CD14-positive monocyte (primary cell): Measurements from ENCODE around the gene ZSCAN20. TPM values are rescaled to one million over a fixed set of nuclear protein-coding genes. Genes with fewer than 3 reads are reported as not detected.

ENCODE experiments used
- DNase-seq, 3 donors: peaks; one replicate each; pipeline ENCODE4 v3.0.0-alpha.2; 2011 to 2022
- H2AFZ ChIP-seq: 2 replicates; pipeline ENCODE4 v1.6.0; 2012; ENCODE audit warnings: mild to moderate bottlenecking, low read depth, low read length, inconsistent platforms; ENCODE audit not compliant: insufficient read depth, poor library complexity, severe bottlenecking
- H3K27ac ChIP-seq, 2 donors: 1 replicate in 1 of 2; 2 replicates in 1 of 2; pipeline ENCODE4 v1.5.1; 2012 to 2013; ENCODE audit warnings: low read length in 2 of 2, control low read depth in 1 of 2, inconsistent platforms in 1 of 2, low read depth in 1 of 2, mild to moderate bottlenecking in 1 of 2
- H3K27me3 ChIP-seq, 2 donors: one replicate each; pipeline versions ENCODE4 v1.6.0 to v1.6.1; 2011 to 2013; ENCODE audit warnings: low read length in 2 of 2; ENCODE audit not compliant: control insufficient read depth in 2 of 2, insufficient read depth in 2 of 2
- H3K36me3 ChIP-seq, 2 donors: replicated peaks in 1 of 2; 1 replicate in 1 of 2; 2 replicates in 1 of 2; pipeline versions ENCODE4 v1.5.1 to v1.6.1; 2012 to 2013; ENCODE audit warnings: low read length in 2 of 2, control low read depth in 1 of 2, inconsistent platforms in 1 of 2, mild to moderate bottlenecking in 1 of 2; ENCODE audit not compliant: insufficient read depth in 2 of 2, control insufficient read depth in 1 of 2
- H3K4me1 ChIP-seq, 2 donors: 1 replicate in 1 of 2; 2 replicates in 1 of 2; pipeline versions ENCODE4 v1.5.1 to v1.6.1; 2012 to 2013; ENCODE audit warnings: low read length in 2 of 2, control low read depth in 1 of 2, inconsistent platforms in 1 of 2, mild to moderate bottlenecking in 1 of 2, moderate library complexity in 1 of 2; ENCODE audit not compliant: insufficient read depth in 2 of 2, control insufficient read depth in 1 of 2
- H3K4me2 ChIP-seq: replicated peaks from 2 replicates; pipeline ENCODE3; 2012; ENCODE audit warnings: low read length, moderate library complexity, mild to moderate bottlenecking; ENCODE audit not compliant: poor library complexity, severe bottlenecking; ENCODE audit errors: extremely low read depth
- H3K4me3 ChIP-seq, 3 experiments: fragments of 200-600 bp in 1 of 3; sonication (generic) in 1 of 3; replicated peaks in 1 of 3; 1 replicate in 2 of 3; 2 replicates in 1 of 3; pipeline ENCODE4 v1.5.1; 2011 to 2013; ENCODE audit warnings: low read length in 3 of 3, mild to moderate bottlenecking in 3 of 3, control low read depth in 2 of 3, low read depth in 2 of 3, inconsistent platforms in 1 of 3, moderate library complexity in 1 of 3
- H3K79me2 ChIP-seq: 2 replicates; pipeline ENCODE4 v1.6.0; 2012; ENCODE audit warnings: mild to moderate bottlenecking, control low read depth, inconsistent platforms, low read length, moderate library complexity; ENCODE audit not compliant: insufficient read depth
- H3K9ac ChIP-seq: 2 replicates; pipeline ENCODE4 v1.6.0; 2017; ENCODE audit warnings: low read length, mild to moderate bottlenecking; ENCODE audit not compliant: insufficient read depth, poor library complexity, severe bottlenecking
- H3K9me3 ChIP-seq, 2 donors: replicated peaks in 1 of 2; 1 replicate in 1 of 2; 2 replicates in 1 of 2; pipeline versions ENCODE4 v1.5.1 to v1.6.1; 2012 to 2013; ENCODE audit warnings: low read length in 2 of 2, control low read depth in 1 of 2; ENCODE audit not compliant: control insufficient read depth in 1 of 2, insufficient read depth in 1 of 2
- H4K20me1 ChIP-seq: 2 replicates; pipeline ENCODE4 v1.6.0; 2012; ENCODE audit warnings: mild to moderate bottlenecking, low read length, control low read depth, moderate library complexity; ENCODE audit not compliant: insufficient read depth
- H3K27ac Mint-ChIP-seq, 7 donors: one replicate each; pipeline ENCODE4 v1.8.0; 2020; ENCODE audit warnings: mild to moderate bottlenecking in 7 of 7, mixed read lengths in 7 of 7, moderate library complexity in 6 of 7, inconsistent platforms in 2 of 7
- H3K27me3 Mint-ChIP-seq, 3 donors: one replicate each; pipeline ENCODE4 v1.8.0; 2021 to 2022; ENCODE audit warnings: low read depth in 3 of 3, mild to moderate bottlenecking in 3 of 3, mixed read lengths in 3 of 3, moderate library complexity in 3 of 3, inconsistent platforms in 1 of 3
- H3K36me3 Mint-ChIP-seq, 2 donors: one replicate each; pipeline ENCODE4 v1.8.0; 2020; ENCODE audit warnings: mixed read lengths in 2 of 2, inconsistent platforms in 1 of 2, mild to moderate bottlenecking in 1 of 2
- H3K4me1 Mint-ChIP-seq: one replicate; pipeline ENCODE4 v1.8.0; 2020; ENCODE audit warnings: mild to moderate bottlenecking, mixed read lengths
- H3K4me3 Mint-ChIP-seq, 2 donors: one replicate each; pipeline ENCODE4 v1.8.0; 2020; ENCODE audit warnings: mild to moderate bottlenecking in 2 of 2, mixed read lengths in 2 of 2, moderate library complexity in 1 of 2
- H3K9me3 Mint-ChIP-seq, 7 donors: one replicate each; pipeline ENCODE4 v1.8.0; 2020 to 2022; ENCODE audit warnings: mixed read lengths in 7 of 7, mild to moderate bottlenecking in 6 of 7, moderate library complexity in 6 of 7, inconsistent platforms in 2 of 7
- WGBS: methylation state at CpG from one replicate; pipeline ENCODE4 v1.1.5; 2013; ENCODE audit warnings: missing lambda C conversion rate; ENCODE audit not compliant: insufficient coverage; 5-methylcytosine and 5-hydroxymethylcytosine counted together
- intact Hi-C, 2 donors: fragments of 100-400 bp; cut with micrococcal nuclease; formaldehyde crosslinking; loops; one replicate each; pipeline versions ENCODE4 v1.15.0 to v1.15.1; 2023
- polyA plus RNA-seq, 3 donors: library from polyadenylated mRNA; depleted of rRNA in 1 of 3; unstranded in 2 of 3; stranded (reverse) in 1 of 3; fragments of 300-500 nt in 2 of 3; fragments of >200 nt in 1 of 3; fragmentation: Illumina TruSeq in 2 of 3; gene quantifications; 1 replicate in 2 of 3; 2 replicates in 1 of 3; pipeline ENCODE4 v1.2.3, GENCODE V29; 2012 to 2021
- TF ChIP-seq, protein P1 (sequence below): fragments of 200-600 bp; IDR thresholded peaks from one replicate; pipeline ENCODE4 v1.8.0; 2022; ENCODE audit warnings: antibody characterized with exemption, mild to moderate bottlenecking

ZSCAN20 gene
- polyA plus RNA-seq, 3 donors: 0.29 to 0.51 (median 0.29) TPM

DNA sequence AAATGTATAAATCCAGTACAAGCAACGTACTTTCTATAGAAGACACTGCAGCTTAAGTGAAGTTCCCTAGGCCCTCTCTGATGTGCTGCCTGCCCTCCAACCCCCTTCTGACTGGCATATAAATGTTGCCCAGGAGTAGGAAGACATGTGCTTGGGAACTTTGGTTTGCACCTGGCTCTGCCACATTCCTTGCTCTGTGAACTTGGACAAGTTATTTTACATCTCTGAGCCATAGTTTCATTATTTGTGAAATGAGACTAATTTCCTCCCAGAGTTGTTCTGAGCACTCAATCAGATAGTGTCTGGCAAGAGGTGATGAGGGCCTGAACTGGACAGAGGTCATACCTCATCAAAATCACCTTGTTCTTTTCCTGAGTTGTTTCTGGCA, 38.1 kb upstream of the ZSCAN20 start:
- TF ChIP-seq, protein P1, sequence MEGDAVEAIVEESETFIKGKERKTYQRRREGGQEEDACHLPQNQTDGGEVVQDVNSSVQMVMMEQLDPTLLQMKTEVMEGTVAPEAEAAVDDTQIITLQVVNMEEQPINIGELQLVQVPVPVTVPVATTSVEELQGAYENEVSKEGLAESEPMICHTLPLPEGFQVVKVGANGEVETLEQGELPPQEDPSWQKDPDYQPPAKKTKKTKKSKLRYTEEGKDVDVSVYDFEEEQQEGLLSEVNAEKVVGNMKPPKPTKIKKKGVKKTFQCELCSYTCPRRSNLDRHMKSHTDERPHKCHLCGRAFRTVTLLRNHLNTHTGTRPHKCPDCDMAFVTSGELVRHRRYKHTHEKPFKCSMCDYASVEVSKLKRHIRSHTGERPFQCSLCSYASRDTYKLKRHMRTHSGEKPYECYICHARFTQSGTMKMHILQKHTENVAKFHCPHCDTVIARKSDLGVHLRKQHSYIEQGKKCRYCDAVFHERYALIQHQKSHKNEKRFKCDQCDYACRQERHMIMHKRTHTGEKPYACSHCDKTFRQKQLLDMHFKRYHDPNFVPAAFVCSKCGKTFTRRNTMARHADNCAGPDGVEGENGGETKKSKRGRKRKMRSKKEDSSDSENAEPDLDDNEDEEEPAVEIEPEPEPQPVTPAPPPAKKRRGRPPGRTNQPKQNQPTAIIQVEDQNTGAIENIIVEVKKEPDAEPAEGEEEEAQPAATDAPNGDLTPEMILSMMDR: no peak
- Mint-ChIP-seq H3K4me1 (peaks cover 30% of the 10 kb centered on the region), H3K27ac (peak overlapping the region; percentile 20 to 92 (median 82)), H3K36me3 (peaks cover 0 to 1% of the 10 kb centered on the region in 2 donors), H3K9me3 (no peaks in the 10 kb centered on the region), H3K4me3 (no peak overlapping the region), H3K27me3 (peaks cover 0 to 2% (median 0%) of the 10 kb centered on the region in 3 donors)
- H3K27me3 ChIP-seq: peaks cover 7 to 9% of the 10 kb centered on the region in 2 donors
- no peak overlapping the region for H3K9ac ChIP-seq
- H3K36me3 ChIP-seq: no peaks in the 10 kb centered on the region
- DNase-seq: no peak
- H4K20me1 ChIP-seq: no peaks in the 10 kb centered on the region
- peak overlapping the region; percentile 9 for H3K4me2 ChIP-seq
- H3K9me3 ChIP-seq: no peaks in the 10 kb centered on the region
- peaks cover 41 to 48% of the 10 kb centered on the region in 2 donors for H3K4me1 ChIP-seq
- H3K79me2 ChIP-seq: no peaks in the 10 kb centered on the region
- no peak overlapping the region for H2AFZ ChIP-seq
- intact Hi-C loops: loop anchor here in 1 of 2 donors (5.0 kb wide), 1 partner anchor 33 kb away; no protein-coding TSS in a partner anchor
- H3K4me3 ChIP-seq: no peak overlapping the region
- peak overlapping the region in 1 of 2 donors; percentile 1 for H3K27ac ChIP-seq
- WGBS: no CpG with 5 or more reads among the region's 1 CpG

DNA sequence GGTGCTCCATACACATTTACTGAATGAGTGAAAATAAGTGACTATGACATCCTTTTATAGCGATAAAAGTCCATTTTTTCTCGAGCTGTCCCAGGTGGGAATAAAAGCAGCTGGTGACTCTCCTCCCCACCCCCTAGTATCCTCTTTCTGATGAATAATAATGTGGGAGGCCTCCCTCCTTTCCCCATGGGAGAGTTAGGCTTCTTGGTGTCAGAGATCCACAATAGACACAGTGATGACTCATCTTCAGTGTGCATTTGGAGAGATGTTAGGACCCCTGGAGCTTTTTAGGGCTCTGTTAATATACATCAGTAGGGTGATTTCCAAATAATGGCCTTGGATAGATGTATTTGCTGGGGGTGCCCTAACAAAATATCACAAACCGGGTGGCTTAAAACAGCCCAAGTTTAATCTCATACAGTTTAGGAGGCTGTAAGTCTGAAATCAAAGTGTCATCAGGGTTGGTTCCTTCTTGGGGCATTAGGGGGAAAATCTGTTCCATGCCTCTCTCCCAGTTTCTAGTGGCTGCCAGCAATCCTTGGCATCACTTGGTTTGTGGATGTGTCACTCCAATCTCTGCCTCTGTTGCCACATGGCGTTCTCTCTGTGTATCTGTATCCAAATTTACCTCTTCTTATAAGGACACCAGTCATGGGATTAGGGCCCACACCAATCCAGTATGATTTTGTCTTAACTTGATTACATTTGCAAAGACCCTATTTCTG, 37.2 kb upstream of the ZSCAN20 start:
- intact Hi-C loops: no loop called here
- Histone ChIP-seq H3K9ac (no peak overlapping the region), H3K36me3 (no peaks in the 10 kb centered on the region), H2AFZ (no peak overlapping the region), H3K4me2 (no peak overlapping the region), H3K4me3 (no peak overlapping the region), H3K79me2 (no peaks in the 10 kb centered on the region), H4K20me1 (no peaks in the 10 kb centered on the region), H3K9me3 (no peaks in the 10 kb centered on the region), H3K4me1 (peaks cover 32 to 39% of the 10 kb centered on the region in 2 donors), H3K27ac (no peak overlapping the region), H3K27me3 (peaks cover 0 to under 1% of the 10 kb centered on the region in 2 donors)
- TF ChIP-seq, protein P1: no peak
- DNase-seq: peak in 1 of 3 donors; percentile 25
- no peaks in the 10 kb centered on the region for H3K9me3 Mint-ChIP-seq
- H3K27ac Mint-ChIP-seq: peak overlapping the region in 5 of 7 donors; percentile 32 to 70 (median 51)
- H3K4me3 Mint-ChIP-seq: no peak overlapping the region
- peaks cover 33% of the 10 kb centered on the region for H3K4me1 Mint-ChIP-seq
- peaks cover 0 to 3% (median 2%) of the 10 kb centered on the region in 3 donors for H3K27me3 Mint-ChIP-seq
- no peaks in the 10 kb centered on the region for H3K36me3 Mint-ChIP-seq
- WGBS: 100% methylated on average over 1 of the region's 4 CpGs
